Nephron (organoid): Measurements from ENCODE around the gene THSD4.
A peak's percentile ranks its signal among the peaks of the same experiment; 100 is the strongest.

Experiments used
- H3K27ac Mint-ChIP-seq, 3 experiments: 2 replicates each; pipeline ENCODE4 v1.8.0; 2020; ENCODE audit warnings: mixed read lengths in 3 of 3, mild to moderate bottlenecking in 2 of 3, moderate library complexity in 1 of 3
- H3K27me3 Mint-ChIP-seq: 2 replicates; pipeline ENCODE4 v1.8.0; 2021; ENCODE audit warnings: low read depth, mild to moderate bottlenecking, moderate library complexity, mixed read lengths
- H3K36me3 Mint-ChIP-seq: 2 replicates; pipeline ENCODE4 v1.8.0; 2020; ENCODE audit warnings: low read depth, mixed read lengths
- H3K4me1 Mint-ChIP-seq: 2 replicates; pipeline ENCODE4 v1.8.0; 2020; ENCODE audit warnings: mixed read lengths
- H3K4me3 Mint-ChIP-seq, 3 experiments: 2 replicates each; pipeline ENCODE4 v1.8.0; 2020; ENCODE audit warnings: mild to moderate bottlenecking in 3 of 3, mixed read lengths in 3 of 3, moderate library complexity in 2 of 3
- H3K9me3 Mint-ChIP-seq: 2 replicates; pipeline ENCODE4 v1.8.0; 2020; ENCODE audit warnings: mixed read lengths
- CTCF ChIP-seq, 3 experiments: fragments of 200-600 bp; sonication (generic); IDR thresholded peaks; one replicate each; pipeline ENCODE4 v1.5.0; 2021; ENCODE audit warnings: antibody characterized with exemption in 3 of 3; ENCODE audit not compliant: unreplicated experiment in 3 of 3

THSD4 gene

DNA sequence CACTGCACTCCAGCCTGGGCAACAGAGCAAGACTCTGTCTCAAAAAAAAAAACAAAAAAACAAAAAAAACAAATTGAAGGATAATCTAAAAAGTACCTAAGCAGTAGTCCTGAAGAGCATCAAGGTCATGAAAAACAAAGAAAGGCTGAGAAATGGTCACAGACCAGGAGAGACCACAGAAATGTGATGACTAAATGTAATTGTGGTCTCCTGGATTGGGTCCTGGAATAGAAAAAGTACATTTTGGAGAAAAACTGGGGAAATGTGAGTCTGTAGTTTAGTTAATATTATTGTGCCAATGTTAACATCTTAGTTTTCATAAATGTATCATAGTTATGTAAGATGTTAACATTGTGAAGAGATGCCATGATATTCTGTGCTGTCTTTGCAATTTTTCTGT lies 427.6 kb downstream of the THSD4 start:
- peaks cover 15% of the 10 kb centered on the region for H3K27me3 Mint-ChIP-seq
- TF ChIP-seq CTCF (IDR thresholded peaks at IDR 0.05; ENCODE audit: unreplicated experiment in 3 of 3) = no peak
- peaks cover 21% of the 10 kb centered on the region for H3K4me1 Mint-ChIP-seq

GRCh38 chr15:71543413-71543812 lies 428.1 kb downstream of the THSD4 start:
- Mint-ChIP-seq H3K27ac (no peak overlapping the region), H3K4me1 (peaks cover 25% of the 10 kb centered on the region), H3K4me3 (no peak overlapping the region), H3K27me3 (peaks cover 19% of the 10 kb centered on the region), H3K36me3 (no peaks in the 10 kb centered on the region), H3K9me3 (no peaks in the 10 kb centered on the region)
- no peak for TF ChIP-seq CTCF (IDR thresholded peaks at IDR 0.05; ENCODE audit: unreplicated experiment in 3 of 3)

More for the DNA sequence above, 427.6 kb downstream of the THSD4 start:
- Mint-ChIP-seq H3K4me3 (no peak overlapping the region), H3K27ac (no peak overlapping the region), H3K36me3 (no peaks in the 10 kb centered on the region), H3K9me3 (no peaks in the 10 kb centered on the region)

GRCh38 chr15:71545223-71545760 lies 430.0 kb downstream of the THSD4 start:
- Mint-ChIP-seq H3K4me3 (no peak overlapping the region), H3K4me1 (peaks cover 29% of the 10 kb centered on the region), H3K27me3 (peaks cover 30% of the 10 kb centered on the region), H3K27ac (peak overlapping the region in 1 of 3 experiments; percentile 11), H3K36me3 (no peaks in the 10 kb centered on the region), H3K9me3 (no peaks in the 10 kb centered on the region)
- TF ChIP-seq CTCF (IDR thresholded peaks at IDR 0.05; ENCODE audit: unreplicated experiment in 3 of 3) = no peak

DNA sequence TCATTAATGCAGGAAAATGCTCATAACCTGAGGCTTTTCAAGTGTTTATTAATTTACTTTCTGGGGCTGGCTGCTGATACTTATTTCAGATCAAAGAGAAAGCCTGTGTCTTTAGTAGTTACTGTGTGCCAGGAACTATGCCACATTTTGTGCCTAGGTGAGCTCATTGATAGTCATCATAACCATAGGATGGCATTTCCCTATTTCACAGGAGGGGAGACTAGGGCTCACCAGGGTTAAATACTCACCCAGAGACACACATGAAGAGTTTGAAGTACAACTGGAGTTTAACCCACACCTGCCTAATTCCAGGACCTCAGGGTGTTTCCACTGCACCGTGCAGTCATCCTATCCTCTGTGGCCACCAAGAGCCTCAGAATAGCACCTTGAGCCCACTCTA lies 430.7 kb downstream of the THSD4 start:
- TF ChIP-seq CTCF (IDR thresholded peaks at IDR 0.05; ENCODE audit: unreplicated experiment in 3 of 3) = no peak
- Mint-ChIP-seq H3K27me3 (peaks cover 30% of the 10 kb centered on the region), H3K27ac (peak overlapping the region in 1 of 3 experiments; percentile 11), H3K36me3 (no peaks in the 10 kb centered on the region), H3K4me3 (no peak overlapping the region), H3K4me1 (peaks cover 29% of the 10 kb centered on the region), H3K9me3 (no peaks in the 10 kb centered on the region)

GRCh38 chr15:71547011-71547410 lies 431.7 kb downstream of the THSD4 start:
- TF ChIP-seq CTCF (IDR thresholded peaks at IDR 0.05; ENCODE audit: unreplicated experiment in 3 of 3) = no peak
- Mint-ChIP-seq H3K9me3 (no peaks in the 10 kb centered on the region), H3K27ac (peak overlapping the region; percentile 11 to 43 (median 34)), H3K36me3 (no peaks in the 10 kb centered on the region), H3K27me3 (peaks cover 30% of the 10 kb centered on the region), H3K4me1 (peaks cover 29% of the 10 kb centered on the region), H3K4me3 (peak overlapping the region; percentile 26 to 70 (median 46))

DNA sequence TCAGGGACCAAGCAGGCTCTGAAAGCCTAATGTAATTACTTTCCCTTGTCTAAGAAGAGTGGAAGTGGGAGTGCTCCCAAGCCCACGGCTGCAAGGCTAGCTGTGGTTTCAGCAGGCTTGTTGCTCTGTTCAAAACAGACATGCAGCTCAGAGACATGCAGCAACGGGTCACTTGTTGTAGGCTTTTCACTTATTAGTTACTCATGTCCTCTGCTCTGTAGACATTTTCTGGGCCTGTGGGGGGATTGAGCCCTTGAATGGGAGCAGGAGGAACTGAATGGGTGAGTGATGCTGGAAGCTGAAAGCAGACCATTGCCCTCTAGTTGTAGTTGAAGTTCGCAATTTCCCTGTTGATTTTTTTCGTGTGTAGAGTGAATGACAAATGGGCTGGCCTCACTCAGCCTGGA lies 433.1 kb downstream of the THSD4 start:
- H3K27ac Mint-ChIP-seq = peak overlapping the region in 2 of 3 experiments; percentile 10 to 15
- peak in 1 of 3 experiments; percentile 13 for TF ChIP-seq CTCF (IDR thresholded peaks at IDR 0.05; ENCODE audit: unreplicated experiment in 3 of 3)
- no peaks in the 10 kb centered on the region for H3K9me3 Mint-ChIP-seq
- H3K27me3 Mint-ChIP-seq = peaks cover 30% of the 10 kb centered on the region
- peak overlapping the region in 2 of 3 experiments; percentile 31 to 60 for H3K4me3 Mint-ChIP-seq
- no peaks in the 10 kb centered on the region for H3K36me3 Mint-ChIP-seq
- H3K4me1 Mint-ChIP-seq = peaks cover 29% of the 10 kb centered on the region
